NCI-H1092 treated with DMSO at 0.1 percent for 48 hours (cell line): ENCODE measurements around the gene TEX38.
"Not testable (repeated sequence)": the region's sequence is repeated elsewhere in the genome, so short reads cannot be mapped to it uniquely, and the experiment has no call there.

Experiments used
- DNase-seq: peaks from one replicate; lab custom pipeline; 2025; lab: John Stamatoyannopoulos, UW

TEX38 gene

DNA sequence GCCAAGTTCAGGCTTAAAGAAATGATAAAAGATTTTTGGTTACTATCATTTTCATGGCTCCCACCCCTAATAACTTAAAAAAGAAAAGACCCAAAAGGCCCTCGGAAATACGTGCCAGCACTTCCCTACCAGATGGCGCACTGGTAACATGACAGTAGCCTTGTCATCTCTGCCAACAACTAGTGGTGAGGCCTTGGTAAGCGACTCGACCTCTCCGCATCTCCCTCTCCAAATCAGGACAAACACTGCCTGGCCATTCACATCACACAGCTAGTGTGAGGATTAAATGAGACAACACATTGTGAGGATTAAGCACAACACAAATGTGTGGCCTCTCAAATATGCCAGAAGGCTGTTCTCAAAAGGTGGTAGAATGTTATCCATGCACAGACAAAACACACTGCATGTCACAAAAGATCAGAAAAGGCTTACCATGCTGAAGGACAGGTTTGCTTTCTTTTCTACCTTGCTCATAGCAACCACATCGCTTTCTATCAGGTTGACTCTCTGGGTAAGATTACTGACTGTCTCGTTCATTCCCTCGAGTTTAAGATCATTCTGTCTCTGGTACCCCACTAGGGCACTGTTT is 16.4 kb downstream of the TEX38 start:
- no peak for DNase-seq

DNA sequence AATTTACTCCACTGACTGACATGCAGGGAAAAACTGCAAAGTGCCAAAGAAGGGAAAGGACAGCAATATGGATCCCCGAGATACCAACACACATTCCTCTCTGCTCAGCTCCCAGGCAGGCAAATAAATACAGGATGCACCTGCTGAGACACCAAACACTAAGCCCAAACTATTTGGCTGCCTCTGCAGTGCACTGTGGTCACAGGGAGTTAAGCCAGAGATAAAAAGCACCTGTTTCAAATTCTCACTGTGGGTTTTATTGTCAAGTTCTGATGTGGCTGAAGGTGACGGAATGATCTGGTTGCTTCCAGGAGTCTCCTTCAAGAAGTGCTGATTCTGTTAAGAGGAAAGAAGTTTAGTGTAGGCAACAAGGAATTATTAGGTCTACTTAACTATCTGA is 17.7 kb downstream of the TEX38 start:
- no peak for DNase-seq

DNA sequence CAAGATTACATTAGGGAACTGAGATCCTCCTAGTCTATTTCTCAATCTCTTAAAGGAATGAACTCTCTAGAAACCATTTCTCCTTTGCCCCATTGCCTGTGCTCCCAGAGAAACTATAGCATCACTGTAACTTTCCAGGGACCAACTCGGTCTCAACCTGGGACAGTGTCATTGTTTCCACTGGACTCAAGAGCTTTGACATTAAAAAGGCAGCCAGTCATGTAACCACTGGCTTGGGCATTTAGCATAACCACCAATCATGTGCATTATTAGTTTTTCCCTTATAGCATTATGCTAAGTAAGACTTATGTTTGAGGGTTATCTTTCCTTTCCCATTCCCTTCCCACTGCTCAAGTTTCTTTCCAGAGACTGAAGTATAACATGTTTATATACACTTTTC is 18.2 kb downstream of the TEX38 start:
- DNase-seq, result no peak

DNA sequence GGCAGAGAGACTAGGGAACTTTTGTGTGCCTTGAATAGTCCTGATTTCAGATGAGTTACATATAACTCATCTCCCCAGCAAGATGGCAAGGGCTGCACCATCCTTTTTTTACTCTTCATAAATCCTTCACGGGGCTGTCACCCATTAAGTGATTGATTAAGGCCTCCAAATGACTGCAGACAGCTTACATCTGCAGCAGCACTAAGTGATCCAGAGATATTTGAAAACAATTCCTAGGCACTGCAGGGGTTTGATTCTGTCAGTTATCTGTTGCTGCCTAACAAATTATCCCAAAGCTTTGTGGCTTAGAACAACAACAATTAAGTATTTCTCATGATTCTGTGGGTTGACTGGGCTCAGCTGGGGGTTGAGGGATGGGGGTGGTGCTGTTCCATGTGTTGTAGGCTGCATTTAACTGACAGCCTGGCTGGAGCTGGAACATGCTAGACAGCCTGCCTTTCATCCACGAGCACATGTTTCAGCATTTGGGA is 19.3 kb downstream of the TEX38 start:
- no peak for DNase-seq

DNA sequence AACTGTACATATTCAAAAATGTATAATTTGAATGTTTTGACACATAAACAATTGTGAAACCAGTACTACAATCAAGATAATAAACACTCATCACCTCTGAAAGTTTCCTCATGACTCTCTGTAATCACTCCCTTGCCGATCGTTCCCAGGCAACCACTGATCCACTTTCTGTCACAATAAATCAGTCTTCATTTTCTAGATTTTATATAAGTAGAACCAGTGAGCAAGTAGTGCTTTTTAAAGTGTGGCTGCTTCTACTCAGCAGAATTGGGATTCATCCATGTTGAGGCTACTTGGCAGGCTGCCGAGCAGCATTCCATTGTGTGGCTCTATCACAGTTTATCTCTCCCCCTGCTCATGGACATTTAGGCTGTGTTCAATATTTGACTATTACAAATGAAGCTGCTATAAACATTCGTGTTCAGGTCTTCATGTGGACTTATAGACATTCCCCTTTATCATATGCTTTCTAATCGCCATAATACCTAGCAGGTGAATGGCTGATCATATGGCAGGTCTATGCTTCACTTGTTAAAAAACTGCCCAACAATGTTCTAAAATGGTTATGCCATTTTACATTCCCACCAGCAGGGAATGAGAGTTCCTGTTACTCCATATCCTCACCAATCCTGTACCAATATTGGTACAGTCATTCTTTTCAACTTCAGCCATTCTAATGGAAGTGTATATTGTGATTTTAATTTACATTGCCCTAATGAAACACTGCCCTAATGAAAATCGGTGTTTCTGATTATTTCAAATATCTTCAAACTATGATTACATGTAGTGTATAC is 20.5 kb downstream of the TEX38 start:
- no peak for DNase-seq

DNA sequence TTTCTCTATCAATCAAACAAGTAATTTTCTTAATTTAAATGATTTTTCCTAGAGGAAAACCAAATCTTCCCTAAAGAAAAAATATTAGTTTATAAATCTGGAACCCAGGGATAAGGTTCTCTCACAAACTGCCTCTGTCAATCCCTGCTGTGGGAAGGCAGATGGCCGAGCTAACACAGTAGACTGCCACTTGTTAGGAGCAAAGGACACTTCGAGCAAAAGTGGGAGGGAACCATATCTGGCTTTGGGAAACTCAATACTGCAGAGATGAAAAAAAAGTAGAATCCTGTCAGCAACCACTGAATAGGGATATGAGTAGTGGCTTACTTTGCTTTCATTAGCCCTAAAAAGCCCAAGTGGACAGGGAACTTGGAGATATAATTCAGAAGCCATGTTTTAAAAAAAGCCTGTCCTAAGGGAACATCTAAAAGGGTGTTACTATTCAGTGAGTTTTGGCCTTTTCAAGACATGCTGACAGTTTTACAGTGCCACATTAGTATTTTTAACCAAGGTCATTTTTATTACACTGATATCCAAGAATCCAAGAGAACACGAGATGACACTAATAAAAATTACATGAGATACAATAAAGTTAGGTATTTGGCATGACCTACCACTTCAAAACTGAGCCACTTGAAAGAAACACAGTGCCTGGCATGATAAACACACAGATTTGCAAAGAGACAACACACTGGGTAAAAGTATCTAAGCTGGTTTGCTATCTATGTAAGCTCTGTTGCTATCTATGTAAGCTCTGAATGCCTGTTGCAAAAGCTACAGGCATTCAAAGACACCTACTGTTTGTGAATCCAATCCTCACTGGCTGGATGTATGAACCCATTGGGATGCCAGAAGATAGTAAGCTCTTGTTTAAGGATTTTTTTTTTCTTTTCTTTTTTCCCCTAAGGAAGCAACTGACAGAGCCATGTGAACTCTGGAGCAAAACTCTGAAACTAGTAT is 21.4 kb downstream of the TEX38 start:
- no peak for DNase-seq

DNA sequence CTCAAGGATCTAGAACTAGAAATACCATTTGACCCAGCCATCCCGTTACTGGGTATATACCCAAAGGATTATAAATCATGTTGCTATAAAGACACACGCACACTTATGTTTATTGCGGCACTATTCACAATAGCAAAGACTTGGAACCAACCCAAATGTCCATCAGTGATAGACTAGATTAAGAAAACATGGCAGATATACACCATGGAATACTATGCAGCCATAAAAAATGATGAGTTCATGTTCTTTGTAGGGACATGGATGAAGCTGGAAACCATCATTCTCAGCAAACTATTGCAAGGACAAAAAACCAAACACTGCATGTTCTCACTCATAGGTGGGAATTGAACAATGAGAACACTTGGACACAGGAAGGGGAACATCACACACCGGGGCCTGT is 23.0 kb downstream of the TEX38 start:
- not testable (repeated sequence) for DNase-seq

DNA sequence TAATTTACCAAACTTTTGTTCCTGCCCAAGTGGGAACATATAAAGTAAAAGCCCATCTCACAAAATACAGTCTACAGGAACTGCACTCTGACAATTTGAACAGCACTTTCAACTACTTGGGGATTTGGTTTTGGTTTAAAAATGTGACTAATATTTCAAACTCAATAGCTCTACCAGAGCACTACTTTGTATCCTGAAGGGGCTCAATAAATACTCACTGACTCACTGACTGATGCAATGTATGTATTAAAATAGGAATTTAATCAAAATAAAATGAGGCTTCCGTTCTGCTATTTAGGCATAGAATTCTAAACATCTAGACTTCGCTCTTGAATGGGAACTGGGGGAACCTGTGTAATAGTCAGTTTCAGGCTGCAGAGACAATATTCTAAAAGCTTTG is 25.4 kb downstream of the TEX38 start:
- DNase-seq, result no peak

DNA sequence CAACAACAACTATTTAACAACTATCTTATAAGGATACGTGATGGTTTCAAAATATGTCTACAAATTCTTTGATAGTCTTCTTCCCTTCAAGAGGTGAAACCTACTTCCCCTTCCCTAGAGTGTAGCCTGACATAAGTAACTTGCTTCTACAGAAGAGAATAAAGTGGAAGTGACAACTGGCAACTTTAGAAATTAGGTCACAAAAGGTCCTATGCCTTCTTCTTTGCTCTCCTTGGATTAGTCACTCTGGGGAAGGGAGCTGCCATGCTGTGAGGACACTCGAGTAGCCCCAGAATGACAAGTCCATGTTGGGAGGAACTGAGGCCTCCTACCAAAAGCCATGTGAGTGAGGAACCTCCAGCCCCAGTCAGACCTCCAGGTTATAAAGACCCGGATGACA is 28.0 kb downstream of the TEX38 start:
- DNase-seq, result no peak

DNA sequence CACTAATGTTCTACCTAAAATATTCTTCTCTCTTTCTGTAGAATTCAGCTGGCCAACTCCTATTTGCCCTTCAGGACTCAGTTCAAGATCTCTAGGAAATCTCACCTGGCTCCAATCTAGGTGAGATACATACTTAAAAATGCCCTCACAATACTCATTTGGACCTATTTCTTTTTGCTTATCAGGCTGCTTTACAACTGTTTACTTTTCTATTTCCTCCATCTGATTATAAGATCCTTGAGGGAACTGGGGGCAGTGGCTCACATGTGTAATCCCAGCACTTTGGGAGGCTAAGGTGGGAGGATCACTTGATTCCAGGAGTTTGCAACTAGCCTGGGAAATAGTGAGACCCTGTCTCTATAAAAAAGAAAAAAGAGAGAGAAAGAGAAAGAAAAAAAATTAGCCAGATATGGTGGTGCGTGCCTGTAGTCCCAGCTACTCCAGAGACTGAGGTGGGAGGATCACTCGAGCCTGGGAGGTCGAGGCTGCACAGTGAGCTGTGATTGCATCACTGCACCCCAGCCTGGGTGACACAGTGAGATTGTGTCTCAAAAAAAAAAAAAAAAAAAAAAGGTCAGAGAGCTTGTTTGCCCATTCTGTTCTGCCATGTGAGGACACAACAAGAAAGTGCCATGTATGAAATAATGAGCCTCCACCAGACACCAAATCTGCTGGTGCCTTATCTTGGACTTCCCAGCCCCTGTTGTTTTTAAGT is 32.4 kb downstream of the TEX38 start:
- no peak for DNase-seq

DNA sequence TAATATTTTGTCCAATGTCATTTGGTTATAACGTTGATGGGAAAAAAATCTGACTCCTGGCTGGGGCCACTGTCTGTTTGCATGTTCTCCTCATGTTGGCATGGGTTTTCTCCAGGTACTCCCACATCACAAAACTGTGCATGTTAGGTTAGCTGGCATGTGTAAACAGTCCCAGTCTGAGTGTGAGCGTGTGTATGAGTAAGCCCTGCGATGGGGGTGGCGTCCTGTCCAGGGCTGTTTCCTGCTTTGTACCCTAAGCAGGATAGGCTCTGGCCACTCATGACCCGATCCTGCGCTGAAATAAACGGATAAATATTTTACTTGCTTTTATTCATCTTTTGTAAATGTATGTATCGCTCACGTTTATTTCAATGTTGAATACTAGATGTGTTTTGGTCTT is 33.8 kb downstream of the TEX38 start:
- DNase-seq, result no peak

DNA sequence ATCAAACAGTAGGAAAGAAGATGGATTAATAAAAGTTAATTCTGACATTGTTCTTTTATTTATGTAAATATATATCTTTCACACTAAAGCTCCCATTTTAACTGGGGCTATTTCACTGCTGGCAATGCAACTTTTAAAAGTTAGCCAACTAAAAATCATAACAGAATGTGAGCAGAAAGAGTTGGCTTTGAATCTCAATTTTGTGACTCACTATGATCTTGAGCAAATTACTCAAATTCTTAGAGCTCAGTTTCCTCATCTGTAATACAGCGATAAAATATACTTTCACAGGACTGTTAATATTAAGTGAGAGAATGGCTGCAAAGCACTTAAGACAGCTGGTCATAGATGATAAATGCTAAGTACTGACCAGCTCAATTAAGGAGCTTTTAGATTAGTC is 36.5 kb downstream of the TEX38 start:
- DNase-seq, result no peak

DNA sequence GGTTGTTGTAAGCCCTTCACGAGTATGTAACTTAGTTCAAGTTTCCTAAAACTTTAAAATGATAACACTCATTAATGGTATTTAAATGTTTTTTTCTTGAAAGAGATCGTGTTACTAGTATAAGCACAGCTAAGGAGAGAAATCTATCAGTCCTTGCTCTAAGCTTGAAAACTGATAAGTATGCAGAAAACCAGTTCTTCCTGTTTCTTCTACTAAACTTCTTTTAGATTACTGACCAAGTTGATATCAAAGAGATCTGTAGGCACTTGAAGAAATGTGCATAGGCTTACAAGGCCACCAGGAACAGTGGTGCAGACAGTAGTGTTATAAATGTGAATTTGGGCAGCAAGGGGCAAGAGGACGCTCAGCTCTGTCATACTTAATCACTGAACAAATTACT is 43.3 kb downstream of the TEX38 start:
- DNase-seq, result no peak

DNA sequence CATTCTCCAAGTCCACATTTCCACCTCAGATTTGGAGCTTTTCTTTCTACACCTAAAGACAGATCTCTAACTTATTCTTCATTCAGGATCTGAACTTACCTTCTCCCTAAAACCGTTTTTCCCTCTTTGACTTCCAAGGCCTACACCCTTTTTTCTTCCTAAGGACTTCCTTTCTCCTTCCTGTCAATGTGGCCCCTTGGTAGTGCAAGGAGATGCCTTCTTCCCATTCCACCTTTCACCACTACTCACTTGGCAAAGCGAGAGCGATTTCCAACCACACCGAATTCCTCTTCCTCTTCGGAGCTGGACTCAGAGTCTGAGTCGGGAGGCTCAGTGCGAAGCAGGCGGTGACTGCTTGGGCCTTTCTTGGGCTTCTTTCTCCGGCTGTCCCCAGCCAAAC is 46.0 kb downstream of the TEX38 start:
- no peak for DNase-seq

DNA sequence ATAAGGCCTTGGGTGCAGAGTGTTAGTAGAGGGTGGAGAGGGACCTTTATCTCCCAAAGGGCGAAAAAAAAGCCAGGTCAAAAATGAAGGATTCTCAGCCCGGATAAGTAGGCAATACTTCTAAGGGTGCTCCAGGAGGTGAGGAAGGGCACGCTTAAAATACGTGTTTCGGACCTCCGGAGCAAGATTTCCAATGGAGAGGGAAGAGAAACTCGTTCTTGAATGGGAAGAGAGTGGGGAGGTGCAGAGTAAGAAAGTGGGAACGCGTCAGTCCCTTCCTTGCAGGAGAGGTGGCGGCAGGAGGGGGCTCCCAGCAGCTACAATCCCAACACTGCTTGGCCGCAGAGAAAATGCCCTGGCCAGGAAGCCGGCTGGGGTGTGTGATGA is 46.7 kb downstream of the TEX38 start:
- no peak for DNase-seq

DNA sequence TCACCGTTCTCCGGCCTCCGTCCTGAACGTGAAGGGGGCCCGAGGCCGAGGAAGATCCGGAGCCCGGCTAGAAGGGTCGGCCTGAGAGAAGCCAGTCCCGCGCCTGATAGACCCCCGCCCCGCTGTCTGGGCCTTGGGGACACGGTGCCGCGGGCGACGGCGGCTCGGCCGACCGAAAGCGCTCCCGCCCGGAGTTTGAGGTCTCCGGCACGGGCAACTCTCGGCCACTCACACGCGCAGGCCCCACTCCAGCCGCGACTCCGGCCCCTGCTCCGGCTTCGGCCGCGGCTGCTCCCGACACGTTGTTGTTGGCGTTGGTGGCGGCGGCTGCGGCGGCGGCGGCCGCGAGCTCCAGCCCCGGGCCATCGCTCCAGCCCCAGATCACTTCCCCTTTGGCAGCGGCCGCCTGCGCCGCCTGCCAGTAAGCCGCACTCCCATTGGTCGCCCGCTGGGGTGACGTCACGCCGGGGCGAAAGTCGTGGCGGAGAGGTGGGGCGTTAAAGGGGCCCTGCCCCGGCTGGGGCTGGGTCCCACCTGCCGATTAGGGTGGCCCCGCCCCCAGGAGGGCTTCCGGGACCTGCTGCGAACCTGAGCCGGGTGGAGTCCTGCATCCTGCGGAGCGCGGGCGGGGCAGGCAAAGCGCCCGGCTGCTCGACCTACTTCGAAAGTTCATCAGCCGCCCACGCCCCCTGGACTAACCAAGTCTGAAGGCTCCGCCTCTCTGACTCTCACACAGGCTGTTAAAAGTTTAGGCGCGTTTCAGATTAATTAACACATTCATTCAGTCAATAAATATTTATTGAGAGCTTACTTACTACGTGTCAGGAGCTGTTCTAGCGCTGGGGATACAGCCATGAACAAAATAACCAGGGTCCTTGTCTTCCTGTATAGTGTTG is 47.3 kb downstream of the TEX38 start, which contains the start of gene EFCAB14:
TSS of gene EFCAB14 (minus strand) at position 388 of the 896 bp plus-strand sequence. CDS start 1,027 bp downstream, outside the sequence.
- DNase-seq, result peak; percentile 75

DNA sequence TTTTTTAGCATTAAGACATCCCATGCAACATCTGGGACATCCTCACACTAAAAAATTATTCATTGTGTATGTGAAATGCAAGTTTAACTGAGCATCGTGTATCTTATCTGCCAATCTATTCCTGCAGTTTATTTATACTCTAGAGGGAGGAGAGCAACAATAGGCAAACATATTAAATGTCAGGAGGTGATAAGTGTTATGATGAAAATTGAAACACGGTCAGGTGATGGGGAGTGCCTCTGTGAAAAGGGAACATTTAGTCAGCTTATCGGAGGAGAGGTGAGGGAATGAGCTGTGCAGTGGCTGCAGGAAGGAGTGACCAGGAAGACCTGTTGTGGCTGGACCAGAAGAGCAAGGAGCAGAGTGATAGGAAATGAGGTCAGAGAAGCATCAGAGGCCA is 48.0 kb downstream of the TEX38 start:
- DNase-seq, result no peak

DNA sequence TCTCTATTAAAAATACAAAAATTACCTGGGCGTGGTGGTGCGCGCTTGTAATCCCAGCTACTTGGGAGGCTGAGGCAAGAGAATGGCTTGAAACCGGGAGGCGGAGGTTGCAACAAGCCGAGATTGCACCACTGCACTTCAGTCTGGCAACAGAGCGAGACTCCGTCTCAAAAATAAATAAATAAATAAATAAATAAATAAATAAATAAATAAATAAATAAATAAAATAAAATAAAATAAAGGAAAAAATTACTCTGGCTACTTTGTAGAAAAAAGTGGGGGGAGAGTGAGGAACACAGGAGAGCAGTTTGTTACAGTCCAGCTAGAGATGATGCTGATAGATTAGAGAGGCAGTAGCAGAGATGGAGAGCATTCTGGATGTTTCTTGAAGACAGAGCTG is 48.7 kb downstream of the TEX38 start:
- DNase-seq, result not testable (repeated sequence)

DNA sequence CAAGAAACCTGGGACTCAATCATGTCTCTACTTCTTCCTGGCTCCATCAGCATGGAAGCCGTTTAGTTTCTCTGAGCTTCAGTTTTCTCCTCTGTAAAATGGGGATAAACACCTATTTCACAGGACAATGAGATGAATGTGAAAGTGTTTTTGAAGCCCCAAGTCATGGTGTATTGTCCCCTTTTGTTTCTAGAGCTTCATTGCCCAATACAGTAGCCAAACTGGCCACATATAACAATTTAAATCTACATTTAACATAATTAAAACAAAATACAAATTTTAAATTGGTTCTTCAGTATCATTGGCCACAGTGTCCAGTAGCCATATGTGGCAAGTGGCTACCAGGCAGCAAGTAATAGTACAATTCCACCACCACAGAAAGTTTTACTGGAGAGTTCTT is 49.5 kb downstream of the TEX38 start:
- no peak for DNase-seq

DNA sequence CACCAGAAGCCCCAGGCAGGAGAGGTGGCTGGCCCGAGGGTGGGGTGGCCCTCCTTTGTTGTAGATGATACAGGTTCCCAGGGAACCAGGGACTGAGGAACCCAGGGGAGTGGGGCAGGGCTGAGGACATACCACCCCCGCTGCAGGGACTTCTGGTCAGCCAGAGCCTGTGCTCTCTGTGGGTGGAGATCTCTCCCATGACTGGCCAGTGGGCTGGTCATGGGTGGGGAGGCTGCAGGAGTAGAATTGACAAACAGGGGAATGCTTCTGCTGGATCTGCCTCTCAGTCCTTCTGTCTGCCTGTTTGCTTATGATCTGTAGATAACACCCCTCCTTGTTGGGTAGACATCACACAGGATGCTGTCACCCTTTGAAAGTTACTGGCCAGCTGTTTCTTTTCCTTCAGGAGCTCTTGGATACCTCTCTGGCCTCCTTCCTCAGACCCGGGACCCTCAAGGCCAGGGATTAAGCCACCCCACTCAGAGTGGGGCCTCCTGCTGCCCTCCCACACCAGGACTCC is 50.1 kb downstream of the TEX38 start:
- no peak for DNase-seq
